ENCODE measurements around the gene SPATA33. TPM values are rescaled to one million over a fixed set of nuclear protein-coding genes. Genes with fewer than 3 reads are reported as not detected.
A peak's percentile ranks its signal among the peaks of the same experiment; 100 is the strongest.

Gene SPATA33
- total RNA-seq, 1 experiment from 2014 or later, result 25.6 TPM

GRCh38 chr16:89700100-89700648 lies 42.5 kb downstream of the SPATA33 start:
- CTCF ChIA-PET, result interaction anchor here (0.6 to 2.0 kb wide), 9 partner anchors 13 to 382 kb away, joined by 3 to 19 read pairs (median 5); partner anchors contain the start of genes CDK10, TCF25, VPS9D1 and ZNF276
- no TSS peak for BruUV-seq (replicated peaks)
- Histone ChIP-seq H2AFZ (no peak overlapping the region; the same call in 1 of the 2 replicates), H3K4me1 (replicated peaks; ENCODE audit: insufficient read depth) (peaks cover 5% of the 10 kb centered on the region; the same call in 1 of the 2 replicates), H3K9me2 (ENCODE audit: insufficient read depth) (no peaks in the 10 kb centered on the region), H3K9me3 (ENCODE audit: insufficient read depth, low read depth) (no peaks in the 10 kb centered on the region), H4K20me1 (ENCODE audit: insufficient read depth) (peaks cover 23% of the 10 kb centered on the region), H3K4me3 (peak overlapping the region; percentile 67), H3K27me3 (ENCODE audit: insufficient read depth, low read depth) (no peaks in the 10 kb centered on the region), H3K79me2 (ENCODE audit: low read depth) (no peaks in the 10 kb centered on the region), H3K4me2 (peak overlapping the region; percentile 96), H3K36me3 (ENCODE audit: low read depth) (no peaks in the 10 kb centered on the region), H3F3A (ENCODE audit: insufficient read depth, low read depth) (peaks cover 38% of the 10 kb centered on the region; the same call in 1 of the 2 replicates), H3K27ac (peak overlapping the region; percentile 29; the same call in 1 of the 2 replicates)
- intact Hi-C loops (cut with micrococcal nuclease; ENCODE audit: unreplicated experiment), result loop anchor here (1.0 to 10.0 kb wide), 6 partner anchors 19 to 455 kb away; partner anchors contain the start of gene TUBB3
- TF ChIP-seq, protein P1, sequence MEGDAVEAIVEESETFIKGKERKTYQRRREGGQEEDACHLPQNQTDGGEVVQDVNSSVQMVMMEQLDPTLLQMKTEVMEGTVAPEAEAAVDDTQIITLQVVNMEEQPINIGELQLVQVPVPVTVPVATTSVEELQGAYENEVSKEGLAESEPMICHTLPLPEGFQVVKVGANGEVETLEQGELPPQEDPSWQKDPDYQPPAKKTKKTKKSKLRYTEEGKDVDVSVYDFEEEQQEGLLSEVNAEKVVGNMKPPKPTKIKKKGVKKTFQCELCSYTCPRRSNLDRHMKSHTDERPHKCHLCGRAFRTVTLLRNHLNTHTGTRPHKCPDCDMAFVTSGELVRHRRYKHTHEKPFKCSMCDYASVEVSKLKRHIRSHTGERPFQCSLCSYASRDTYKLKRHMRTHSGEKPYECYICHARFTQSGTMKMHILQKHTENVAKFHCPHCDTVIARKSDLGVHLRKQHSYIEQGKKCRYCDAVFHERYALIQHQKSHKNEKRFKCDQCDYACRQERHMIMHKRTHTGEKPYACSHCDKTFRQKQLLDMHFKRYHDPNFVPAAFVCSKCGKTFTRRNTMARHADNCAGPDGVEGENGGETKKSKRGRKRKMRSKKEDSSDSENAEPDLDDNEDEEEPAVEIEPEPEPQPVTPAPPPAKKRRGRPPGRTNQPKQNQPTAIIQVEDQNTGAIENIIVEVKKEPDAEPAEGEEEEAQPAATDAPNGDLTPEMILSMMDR (conservative IDR thresholded peaks at IDR 0.05), result peak; percentile 79
- no peak for TF ChIP-seq EZH2 (IDR thresholded peaks at IDR 0.05; ENCODE audit: low read depth)
- POLR2A ChIA-PET (ENCODE audit: unreplicated experiment), result interaction anchor here (0.5 to 0.9 kb wide), 7 partner anchors 16 to 1165 kb away, joined by 4 to 12 read pairs (median 8); partner anchors contain the start of gene TCF25
- DNase-seq, result peak; percentile 96 to 100

DNA sequence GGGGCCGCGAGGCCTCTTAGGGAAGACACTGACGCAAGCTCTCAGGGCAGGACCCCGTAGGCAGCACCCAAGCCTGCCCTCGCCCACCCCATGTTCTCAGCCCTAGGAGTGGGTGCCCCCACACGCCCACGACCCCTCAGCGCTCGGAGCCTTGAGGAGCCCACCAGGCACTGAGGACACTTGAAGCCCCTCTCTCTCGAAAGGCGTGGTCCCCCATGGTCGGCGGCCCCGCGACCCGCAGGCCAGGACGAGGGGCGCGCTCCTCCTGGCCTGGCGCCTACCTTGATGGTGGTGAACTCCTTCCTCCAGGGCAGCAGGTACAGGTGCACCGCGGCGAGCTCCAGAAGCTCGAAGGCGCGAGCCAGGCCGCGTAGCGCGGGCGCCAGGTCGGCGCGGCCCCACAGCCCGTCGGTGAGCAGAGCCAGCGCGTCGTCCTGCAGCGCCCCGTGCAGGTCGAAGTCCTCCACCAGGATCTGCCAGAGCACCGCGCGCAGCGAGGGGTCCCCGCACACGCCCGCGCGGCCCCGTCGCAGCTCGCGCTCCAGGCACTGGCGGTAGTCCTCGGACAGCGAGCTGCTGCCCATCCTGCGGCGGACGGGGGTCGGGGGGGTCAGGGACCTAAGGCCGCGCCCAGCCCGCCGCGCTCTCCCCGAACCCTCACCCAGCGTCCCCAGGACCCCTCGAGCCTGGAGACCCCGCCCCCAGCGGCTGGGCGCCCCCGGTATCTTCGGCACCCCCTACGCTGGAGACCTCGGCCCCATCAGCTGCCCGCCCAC lies 43.2 kb downstream of the SPATA33 start:
- Histone ChIP-seq H3K79me2 (ENCODE audit: low read depth) (no peaks in the 10 kb centered on the region), H3F3A (ENCODE audit: insufficient read depth, low read depth) (peaks cover 34% of the 10 kb centered on the region; the same call in 1 of the 2 replicates), H3K9me3 (ENCODE audit: insufficient read depth, low read depth) (no peaks in the 10 kb centered on the region), H3K4me1 (replicated peaks; ENCODE audit: insufficient read depth) (peaks cover 5% of the 10 kb centered on the region; the same call in 1 of the 2 replicates), H2AFZ (peak overlapping the region; percentile 71), H3K27ac (peak overlapping the region; percentile 29; the same call in 1 of the 2 replicates), H4K20me1 (ENCODE audit: insufficient read depth) (peaks cover 23% of the 10 kb centered on the region), H3K9me2 (ENCODE audit: insufficient read depth) (no peaks in the 10 kb centered on the region), H3K36me3 (ENCODE audit: low read depth) (no peaks in the 10 kb centered on the region), H3K27me3 (ENCODE audit: insufficient read depth, low read depth) (no peaks in the 10 kb centered on the region), H3K4me2 (peak overlapping the region; percentile 96), H3K4me3 (peak overlapping the region; percentile 67)
- BruUV-seq (replicated peaks), result TSS peak; percentile 26
- CTCF ChIA-PET, result interaction anchor here (0.7 to 2.0 kb wide), 6 partner anchors 14 to 382 kb away, joined by 3 to 7 read pairs (median 4); partner anchors contain the start of genes CDK10, TCF25, VPS9D1 and ZNF276
- POLR2A ChIA-PET (ENCODE audit: unreplicated experiment), result interaction anchor here (0.6 to 0.9 kb wide), 5 partner anchors 16 to 173 kb away, joined by 4 to 8 read pairs (median 8); partner anchors contain the start of gene TCF25
- DNase-seq, result peak; percentile 57 to 66
- intact Hi-C loops (cut with micrococcal nuclease; ENCODE audit: unreplicated experiment), result loop anchor here (1.0 to 10.0 kb wide), 6 partner anchors 18 to 456 kb away; partner anchors contain the start of gene TUBB3
- TF ChIP-seq, protein P1 (conservative IDR thresholded peaks at IDR 0.05), result no peak; the same call in 1 of the 2 replicates
- no peak for TF ChIP-seq EZH2 (IDR thresholded peaks at IDR 0.05; ENCODE audit: low read depth)

Data from PC-9 (cell line).